ENCODE results near the gene CLIP2.
"Not testable (repeated sequence)": the region's sequence is repeated elsewhere in the genome, so short reads cannot be mapped to it uniquely, and the experiment has no call there.

DNA sequence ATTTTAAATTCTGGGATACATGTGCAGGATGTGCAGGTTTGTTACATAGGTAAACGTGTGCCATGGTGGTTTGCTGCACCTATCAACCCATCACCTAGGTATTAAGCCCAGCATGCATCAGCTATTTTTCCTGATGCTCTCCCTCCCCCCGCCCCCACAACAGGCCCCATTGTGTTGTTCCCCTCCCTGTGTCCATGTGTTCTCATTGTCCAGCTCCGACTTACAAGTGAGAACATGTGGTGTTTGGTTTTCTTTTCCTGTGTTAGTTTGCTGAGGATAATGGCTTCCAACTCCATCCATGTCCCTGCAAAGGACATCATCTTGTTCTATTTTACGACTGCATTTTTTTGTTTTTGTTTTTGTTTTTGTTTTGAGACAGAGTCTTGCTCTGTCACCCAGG is 26.7 kb downstream of the CLIP2 start:
- TF ChIP-seq EP300 (conservative IDR thresholded peaks at IDR 0.05; ENCODE audit: poor library complexity, severe bottlenecking); EZH2 (IDR thresholded peaks at IDR 0.05; ENCODE audit: borderline replicate concordance, insufficient read depth, low read length, poor library complexity, severe bottlenecking); SMC3 (conservative IDR thresholded peaks at IDR 0.05; ENCODE audit: poor library complexity); TAF1 (IDR thresholded peaks at IDR 0.05; ENCODE audit: low read depth): not testable (repeated sequence)
- TF ChIP-seq, protein P1, sequence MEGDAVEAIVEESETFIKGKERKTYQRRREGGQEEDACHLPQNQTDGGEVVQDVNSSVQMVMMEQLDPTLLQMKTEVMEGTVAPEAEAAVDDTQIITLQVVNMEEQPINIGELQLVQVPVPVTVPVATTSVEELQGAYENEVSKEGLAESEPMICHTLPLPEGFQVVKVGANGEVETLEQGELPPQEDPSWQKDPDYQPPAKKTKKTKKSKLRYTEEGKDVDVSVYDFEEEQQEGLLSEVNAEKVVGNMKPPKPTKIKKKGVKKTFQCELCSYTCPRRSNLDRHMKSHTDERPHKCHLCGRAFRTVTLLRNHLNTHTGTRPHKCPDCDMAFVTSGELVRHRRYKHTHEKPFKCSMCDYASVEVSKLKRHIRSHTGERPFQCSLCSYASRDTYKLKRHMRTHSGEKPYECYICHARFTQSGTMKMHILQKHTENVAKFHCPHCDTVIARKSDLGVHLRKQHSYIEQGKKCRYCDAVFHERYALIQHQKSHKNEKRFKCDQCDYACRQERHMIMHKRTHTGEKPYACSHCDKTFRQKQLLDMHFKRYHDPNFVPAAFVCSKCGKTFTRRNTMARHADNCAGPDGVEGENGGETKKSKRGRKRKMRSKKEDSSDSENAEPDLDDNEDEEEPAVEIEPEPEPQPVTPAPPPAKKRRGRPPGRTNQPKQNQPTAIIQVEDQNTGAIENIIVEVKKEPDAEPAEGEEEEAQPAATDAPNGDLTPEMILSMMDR (IDR thresholded peaks at IDR 0.05; ENCODE audit: poor library complexity, severe bottlenecking), result not testable (repeated sequence)

All from neural cell (in vitro differentiated cells).